Keratinocyte (primary cell): ENCODE measurements around the gene PCK1. TPM values are rescaled to one million over a fixed set of nuclear protein-coding genes. Genes with fewer than 3 reads are reported as not detected.

ENCODE experiments used
- DNase-seq: peaks from one replicate; pipeline ENCODE4 v3.0.0-alpha.2; 2011; ENCODE audit warnings: low read depth, missing footprints, low spot score
- FAIRE-seq: peaks from 2 replicates; lab custom pipeline; 2011; peaks lifted over from hg19 to GRCh38; lab: Jason Lieb, UNC
- H2AFZ ChIP-seq: 2 replicates; pipeline ENCODE4 v1.6.0; 2012; ENCODE audit warnings: low read length, control low read depth, inconsistent platforms; ENCODE audit not compliant: control insufficient read depth
- H3K27ac ChIP-seq: 2 replicates; pipeline ENCODE4 v1.5.1; 2011; ENCODE audit warnings: low read length; ENCODE audit not compliant: control insufficient read depth, insufficient read depth
- H3K27me3 ChIP-seq: 3 replicates; pipeline ENCODE4 v1.6.0; 2011; ENCODE audit warnings: low read length; ENCODE audit not compliant: control insufficient read depth, insufficient read depth; ENCODE audit errors: extremely low read depth
- H3K36me3 ChIP-seq, 2 experiments: 2 replicates in 1 of 2; 3 replicates in 1 of 2; pipeline ENCODE4 v1.5.1; 2011; ENCODE audit warnings: low read length in 2 of 2, mild to moderate bottlenecking in 1 of 2; ENCODE audit not compliant: control insufficient read depth in 2 of 2, insufficient read depth in 2 of 2; ENCODE audit errors: extremely low read depth in 1 of 2
- H3K4me1 ChIP-seq: 3 replicates; pipeline ENCODE4 v1.5.1; 2011; ENCODE audit warnings: low read length; ENCODE audit not compliant: control insufficient read depth, insufficient read depth; ENCODE audit errors: extremely low read depth
- H3K4me2 ChIP-seq: 3 replicates; pipeline ENCODE4 v1.6.0; 2011; ENCODE audit warnings: low read depth, low read length; ENCODE audit not compliant: control insufficient read depth, insufficient read depth; ENCODE audit errors: extremely low read depth
- H3K4me3 ChIP-seq, 3 experiments: fragments of 200-600 bp in 1 of 3; sonication (generic) in 1 of 3; 2 replicates in 2 of 3; 3 replicates in 1 of 3; pipeline ENCODE4 v1.5.1; 2011 to 2016; ENCODE audit warnings: low read length in 3 of 3, mild to moderate bottlenecking in 3 of 3, control low read depth in 2 of 3, inconsistent platforms in 1 of 3, low read depth in 1 of 3, mixed read lengths in 1 of 3, mixed run types in 1 of 3, moderate library complexity in 1 of 3; ENCODE audit not compliant: control insufficient read depth in 2 of 3, insufficient read depth in 2 of 3; ENCODE audit errors: extremely low read depth in 1 of 3
- H3K79me2 ChIP-seq: 2 replicates; pipeline ENCODE4 v1.6.0; 2012; ENCODE audit warnings: low read length; ENCODE audit not compliant: control insufficient read depth, insufficient read depth
- H3K9ac ChIP-seq: 3 replicates; pipeline ENCODE4 v1.6.0; 2011; ENCODE audit warnings: low read length; ENCODE audit not compliant: control insufficient read depth, insufficient read depth; ENCODE audit errors: extremely low read depth
- H3K9me1 ChIP-seq: 3 replicates; pipeline ENCODE4 v1.6.0; 2011; ENCODE audit warnings: low read length; ENCODE audit not compliant: control insufficient read depth, insufficient read depth; ENCODE audit errors: extremely low read depth
- H3K9me3 ChIP-seq: 2 replicates; pipeline ENCODE4 v1.5.1; 2012; ENCODE audit warnings: low read depth, low read length; ENCODE audit not compliant: control insufficient read depth
- H4K20me1 ChIP-seq: 3 replicates; pipeline ENCODE4 v1.6.0; 2011; ENCODE audit warnings: low read length; ENCODE audit not compliant: control insufficient read depth, insufficient read depth; ENCODE audit errors: extremely low read depth
- EZH2 ChIP-seq: IDR thresholded peaks from one replicate; pipeline ENCODE4 v1.6.1; 2012; ENCODE audit warnings: inconsistent platforms, mild to moderate bottlenecking, low read length, moderate library complexity
- dilution Hi-C: fragments of 300-500 bp; cut with MboI; formaldehyde crosslinking; loops from one replicate; pipeline ENCODE4 v1.7.0; 2020; ENCODE audit warnings: low sequenced_read_pairs; ENCODE audit not compliant: extremely low pct_ligation_motif_present
- polyA plus RNA-seq, 5 experiments: library from polyadenylated mRNA; depleted of rRNA in 3 of 5; stranded (reverse) in 3 of 5; stranded (forward) in 1 of 5; unstranded in 1 of 5; fragments of >200 nt; gene quantifications; 1 replicate in 1 of 5; 2 replicates in 3 of 5; 3 replicates in 1 of 5; pipeline versions ENCODE4 v1.2.1 to v1.2.3, GENCODE V29; 2011 to 2012; ENCODE audit warnings: missing spikeins in 2 of 5, low read depth in 1 of 5, low replicate concordance in 1 of 5
- TF ChIP-seq, protein P1 (sequence below), 3 experiments: IDR thresholded peaks in 1 of 3; conservative IDR thresholded peaks in 1 of 3; optimal IDR thresholded peaks in 1 of 3; 2 replicates in 2 of 3; 3 replicates in 1 of 3; pipeline versions ENCODE3 to v1.5.1; 2011; ENCODE audit warnings: low read length in 3 of 3, mild to moderate bottlenecking in 3 of 3, moderate library complexity in 2 of 3, control low read depth in 1 of 3, inconsistent platforms in 1 of 3; ENCODE audit not compliant: insufficient read depth in 2 of 3; ENCODE audit errors: extremely low read depth in 1 of 3

Gene PCK1
- polyA plus RNA-seq, 1 donor (not counting 4 experiments of a cell fraction or from before 2014, with no cell fraction given) = not detected

DNA sequence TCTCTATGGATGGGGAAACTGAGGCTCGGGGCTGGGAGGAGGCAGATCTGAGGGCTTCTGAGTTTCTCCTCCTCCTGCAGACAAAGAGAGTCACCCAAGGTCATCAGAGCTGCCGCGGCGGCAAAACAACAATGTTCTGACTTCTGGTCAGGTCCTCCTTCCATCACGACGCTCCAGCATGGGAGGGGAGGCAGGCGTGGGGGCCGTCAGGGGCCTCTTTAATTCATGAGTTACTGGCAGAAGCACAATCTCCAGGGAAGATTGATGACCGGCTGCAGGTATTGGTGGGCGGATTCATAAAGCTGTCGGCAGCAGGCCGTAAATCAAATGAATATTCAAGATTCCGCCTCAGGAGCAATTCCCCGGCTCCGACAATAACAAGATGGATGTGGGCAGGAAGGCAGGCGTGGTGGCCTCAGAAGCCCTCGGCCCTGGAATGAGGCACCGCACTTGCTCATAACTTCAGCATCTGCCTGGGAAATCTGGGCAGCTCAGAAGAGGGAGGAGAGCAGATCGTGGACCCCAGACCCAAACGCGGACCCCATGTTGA is 19.1 kb downstream of the PCK1 start:
- peaks cover 5% of the 10 kb centered on the region for H4K20me1 ChIP-seq
- H3K4me1 ChIP-seq = no peaks in the 10 kb centered on the region
- peak; percentile 73 for TF ChIP-seq EZH2
- TF ChIP-seq, protein P1, sequence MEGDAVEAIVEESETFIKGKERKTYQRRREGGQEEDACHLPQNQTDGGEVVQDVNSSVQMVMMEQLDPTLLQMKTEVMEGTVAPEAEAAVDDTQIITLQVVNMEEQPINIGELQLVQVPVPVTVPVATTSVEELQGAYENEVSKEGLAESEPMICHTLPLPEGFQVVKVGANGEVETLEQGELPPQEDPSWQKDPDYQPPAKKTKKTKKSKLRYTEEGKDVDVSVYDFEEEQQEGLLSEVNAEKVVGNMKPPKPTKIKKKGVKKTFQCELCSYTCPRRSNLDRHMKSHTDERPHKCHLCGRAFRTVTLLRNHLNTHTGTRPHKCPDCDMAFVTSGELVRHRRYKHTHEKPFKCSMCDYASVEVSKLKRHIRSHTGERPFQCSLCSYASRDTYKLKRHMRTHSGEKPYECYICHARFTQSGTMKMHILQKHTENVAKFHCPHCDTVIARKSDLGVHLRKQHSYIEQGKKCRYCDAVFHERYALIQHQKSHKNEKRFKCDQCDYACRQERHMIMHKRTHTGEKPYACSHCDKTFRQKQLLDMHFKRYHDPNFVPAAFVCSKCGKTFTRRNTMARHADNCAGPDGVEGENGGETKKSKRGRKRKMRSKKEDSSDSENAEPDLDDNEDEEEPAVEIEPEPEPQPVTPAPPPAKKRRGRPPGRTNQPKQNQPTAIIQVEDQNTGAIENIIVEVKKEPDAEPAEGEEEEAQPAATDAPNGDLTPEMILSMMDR (optimal IDR thresholded peaks at IDR 0.05 in 1 of 3, IDR thresholded peaks at IDR 0.05 in 1 of 3, conservative IDR thresholded peaks at IDR 0.05 in 1 of 3; ENCODE audit: extremely low read depth in 1 of 3, insufficient read depth in 2 of 3, low read length in 3 of 3) = no peak
- H3K27ac ChIP-seq = no peak overlapping the region
- no peak overlapping the region for H2AFZ ChIP-seq
- no peak overlapping the region for H3K9ac ChIP-seq
- H3K9me3 ChIP-seq = peaks cover 3% of the 10 kb centered on the region
- DNase-seq (no peak), FAIRE-seq (no peak)
- no peak overlapping the region for H3K4me2 ChIP-seq
- no peaks in the 10 kb centered on the region for H3K79me2 ChIP-seq
- H3K9me1 ChIP-seq = no peaks in the 10 kb centered on the region
- dilution Hi-C loops = no loop called here
- no peak overlapping the region for H3K4me3 ChIP-seq
- H3K36me3 ChIP-seq = no peaks in the 10 kb centered on the region
- H3K27me3 ChIP-seq = peaks cover 83% of the 10 kb centered on the region

DNA sequence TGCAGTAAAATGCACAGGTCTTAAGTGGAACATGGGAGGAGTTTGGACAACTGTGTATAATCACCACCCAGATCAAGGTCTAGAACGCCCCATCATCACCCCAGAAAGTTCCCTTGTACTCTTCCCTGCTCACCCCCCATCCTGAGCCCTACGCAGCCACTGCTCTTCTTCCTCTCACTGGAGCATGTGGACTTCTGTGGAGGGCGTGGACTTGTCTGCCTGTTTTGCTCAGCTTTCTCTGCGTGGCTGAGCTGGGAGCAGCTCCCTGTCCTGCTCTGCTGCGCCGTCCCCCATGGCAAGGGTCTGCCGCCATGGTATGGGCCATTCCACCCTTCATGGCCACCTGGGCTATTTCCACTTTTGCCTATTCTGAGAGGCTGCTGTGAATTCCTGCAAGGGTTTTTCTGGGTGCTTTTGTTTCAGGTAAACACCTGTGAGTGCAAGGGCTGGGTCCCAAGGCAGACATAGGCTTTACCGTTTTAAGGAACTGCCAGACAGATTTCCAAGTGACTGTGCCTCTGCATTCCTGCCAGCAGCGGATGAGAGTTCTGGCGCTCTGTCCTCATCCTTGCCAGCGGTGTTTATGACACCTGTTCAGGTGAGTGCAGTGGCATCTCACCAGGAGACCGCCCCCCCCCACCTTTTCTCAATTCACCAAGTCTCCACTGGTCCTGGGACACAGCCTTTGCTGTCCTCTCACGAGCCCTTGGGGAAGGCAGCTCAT is 19.7 kb downstream of the PCK1 start:
- no peak overlapping the region for H2AFZ ChIP-seq
- FAIRE-seq (no peak), DNase-seq (no peak)
- no peak overlapping the region for H3K27ac ChIP-seq
- H3K4me1 ChIP-seq = no peaks in the 10 kb centered on the region
- peaks cover 5% of the 10 kb centered on the region for H4K20me1 ChIP-seq
- no peak overlapping the region for H3K4me3 ChIP-seq
- H3K79me2 ChIP-seq = no peaks in the 10 kb centered on the region
- no peaks in the 10 kb centered on the region for H3K9me1 ChIP-seq
- dilution Hi-C loops = no loop called here
- no peak for TF ChIP-seq EZH2
- TF ChIP-seq, protein P1 (optimal IDR thresholded peaks at IDR 0.05 in 1 of 3, IDR thresholded peaks at IDR 0.05 in 1 of 3, conservative IDR thresholded peaks at IDR 0.05 in 1 of 3; ENCODE audit: extremely low read depth in 1 of 3, insufficient read depth in 2 of 3, low read length in 3 of 3) = peak in 2 of 3 experiments; percentile 9
- H3K9ac ChIP-seq = no peak overlapping the region
- H3K27me3 ChIP-seq = peaks cover 87% of the 10 kb centered on the region
- H3K4me2 ChIP-seq = no peak overlapping the region
- no peaks in the 10 kb centered on the region for H3K36me3 ChIP-seq
- peaks cover 3% of the 10 kb centered on the region for H3K9me3 ChIP-seq
